K562 (cell line): Measurements from ENCODE around the gene C1orf87. TPM values are rescaled to one million over a fixed set of nuclear protein-coding genes. Genes with fewer than 3 reads are reported as not detected.

Experiments used
- ATAC-seq: fragments of 200-7000 bp; cut with Tn5 transposase; 3 replicates; pipeline ENCODE4 v1.9.1; 2020; ENCODE audit warnings: moderate library complexity
- BruUV-seq: library from RNA; stranded (reverse); fragments of 400-500 nt; replicated peaks from 2 replicates; lab custom pipeline; 2021; lab: Mats Ljungman, UMichigan
- CTCF ChIA-PET: fragments of 300-600 bp; formaldehyde crosslinking; extraction: SDS; loops from one replicate; lab custom pipeline; 2021; ENCODE audit warnings: low intra/inter-chr PET ratio; lab: Yijun Ruan, JAX
- POLR2A ChIA-PET: fragments of 300-600, 350-650 bp; sonication (Branson Sonifier 250); formaldehyde crosslinking; extraction: SDS; loops from one replicate; lab custom pipeline; 2021; ENCODE audit warnings: antibody characterized with exemption, inconsistent platforms; lab: Yijun Ruan, JAX
- DNase-seq, 4 experiments: peaks; one replicate each; pipeline versions ENCODE4 v3.0.0 to v3.0.0-alpha.2; 2011 to 2018; ENCODE audit warnings: low spot score in 3 of 4, mixed read lengths in 3 of 4; ENCODE audit errors: extremely low read depth in 1 of 4
- FAIRE-seq: peaks from 2 replicates; lab custom pipeline; 2011; peaks lifted over from hg19 to GRCh38; lab: Jason Lieb, UNC
- H2AFZ ChIP-seq: 2 replicates; pipeline ENCODE4 v1.6.0; 2011; ENCODE audit warnings: low read depth, low read length, control low read depth, inconsistent platforms
- H3K27ac ChIP-seq: fragments of 200-600 bp; 3 replicates; pipeline ENCODE4 v1.8.0; 2011; ENCODE audit warnings: low read depth, mild to moderate bottlenecking, control low read depth, inconsistent platforms, low read length, moderate library complexity, mixed read lengths; ENCODE audit errors: extremely low read depth
- H3K27me3 ChIP-seq, 2 experiments: fragments of 300-600 bp in 1 of 2; 2 replicates in 1 of 2; 3 replicates in 1 of 2; pipeline versions ENCODE4 v1.6.0 to v1.8.0; 2011; ENCODE audit warnings: inconsistent platforms in 2 of 2, low read length in 2 of 2, mild to moderate bottlenecking in 1 of 2, mixed read lengths in 1 of 2, moderate library complexity in 1 of 2; ENCODE audit not compliant: control insufficient read depth in 2 of 2, insufficient read depth in 2 of 2
- H3K36me3 ChIP-seq: fragments of 300-600 bp; 3 replicates; pipeline ENCODE4 v1.8.0; 2011; ENCODE audit warnings: mild to moderate bottlenecking, low read length, inconsistent platforms; ENCODE audit not compliant: control insufficient read depth, insufficient read depth
- H3K4me1 ChIP-seq, 2 experiments: fragments of 200-600 bp in 1 of 2; replicated peaks in 1 of 2; 2 replicates in 1 of 2; 3 replicates in 1 of 2; pipeline versions ENCODE4 v1.5.1 to v1.8.0; 2011; ENCODE audit warnings: inconsistent platforms in 2 of 2, low read length in 2 of 2, mild to moderate bottlenecking in 1 of 2, mixed read lengths in 1 of 2, moderate library complexity in 1 of 2; ENCODE audit not compliant: control insufficient read depth in 2 of 2, insufficient read depth in 2 of 2
- H3K4me2 ChIP-seq: 2 replicates; pipeline ENCODE4 v1.6.1; 2011; ENCODE audit warnings: low read length, control low read depth, inconsistent platforms, mixed read lengths; ENCODE audit not compliant: insufficient read depth
- H3K4me3 ChIP-seq: fragments of 200-600 bp; sonication (generic), shearing (Covaris generic); 2 replicates; pipeline ENCODE4 v1.5.1; 2016; ENCODE audit warnings: control low read depth, inconsistent platforms
- H3K79me2 ChIP-seq: fragments of 200-600 bp; 3 replicates; pipeline ENCODE4 v1.8.0; 2011; ENCODE audit warnings: low read length, inconsistent platforms; ENCODE audit not compliant: control insufficient read depth, insufficient read depth
- H3K9ac ChIP-seq, 2 experiments: 2 replicates each; pipeline versions ENCODE4 v1.6.0 to v1.6.1; 2011; ENCODE audit warnings: low read depth in 2 of 2, low read length in 2 of 2, control low read depth in 1 of 2, inconsistent platforms in 1 of 2, mild to moderate bottlenecking in 1 of 2, mixed read lengths in 1 of 2; ENCODE audit not compliant: insufficient read depth in 1 of 2
- H3K9me1 ChIP-seq: one replicate; pipeline ENCODE4 v1.6.0; 2011; ENCODE audit warnings: inconsistent platforms, mild to moderate bottlenecking, low read length, moderate library complexity; ENCODE audit not compliant: control insufficient read depth, insufficient read depth
- H3K9me3 ChIP-seq: replicated peaks from 2 replicates; pipeline ENCODE4 v1.5.1; 2011; ENCODE audit warnings: low read depth, low read length, inconsistent platforms; ENCODE audit not compliant: control insufficient read depth, insufficient read depth
- H4K20me1 ChIP-seq: replicated peaks from 2 replicates; pipeline ENCODE4 v1.6.1; 2011; ENCODE audit warnings: low read length, inconsistent platforms, mixed read lengths; ENCODE audit not compliant: control insufficient read depth, insufficient read depth
- CREBBP ChIP-seq: IDR thresholded peaks from one replicate; pipeline ENCODE4 v1.6.1; 2012; ENCODE audit warnings: low read depth, mild to moderate bottlenecking, control low read depth, inconsistent platforms, low read length
- NCOR1 ChIP-seq: fragments of 450-650 bp; IDR thresholded peaks from 2 replicates; pipeline ENCODE4 v1.6.1; 2016; ENCODE audit warnings: mild to moderate bottlenecking, moderate library complexity
- PPARD ChIP-seq: fragments of 250-450 bp; sonication (Bioruptor Pico); IDR thresholded peaks from 2 replicates; pipeline ENCODE4 v1.8.0; 2022; ENCODE audit warnings: inconsistent platforms, mild to moderate bottlenecking, moderate library complexity
- RB1 ChIP-seq: fragments of 450-650 bp; IDR thresholded peaks from 2 replicates; pipeline ENCODE4 v1.6.1; 2017; ENCODE audit warnings: low read depth, mild to moderate bottlenecking
- ZNF780A ChIP-seq: fragments of 250-450 bp; sonication (Bioruptor Pico); IDR thresholded peaks from 2 replicates; pipeline ENCODE4 v1.5.0; 2021; ENCODE audit warnings: mild to moderate bottlenecking
- WGBS: fragments of 100-300 bp; shearing (Covaris generic); methylation state at CpG from one replicate; pipeline ENCODE4 v1.1.6; 2016; ENCODE audit warnings: low coverage, mixed read lengths; ENCODE audit not compliant: insufficient coverage; ENCODE audit errors: missing lambda C conversion rate; 5-methylcytosine and 5-hydroxymethylcytosine counted together
- in situ Hi-C: fragments of 300-500 bp; cut with MboI; formaldehyde crosslinking; loops from 4 replicates; pipeline ENCODE4 v1.15.0; 2018; ENCODE audit warnings: inconsistent platforms, mixed read lengths
- intact Hi-C: fragments of 100-400 bp; cut with micrococcal nuclease; formaldehyde crosslinking; loops from 2 replicates; pipeline ENCODE4 v1.14.2; 2022
- polyA plus RNA-seq, 8 experiments: library from polyadenylated mRNA; depleted of rRNA in 4 of 8; stranded (reverse) in 5 of 8; unstranded in 3 of 8; fragments of >200 nt; fragmentation: Nextera tagmentation in 2 of 8; fragmentation: Illumina TruSeq in 1 of 8; extraction: Ambion mirVana in 2 of 8; extraction: Trizol in 1 of 8; gene quantifications; 2 replicates each; pipeline versions ENCODE4 v1.2.1 to v1.2.3, GENCODE V29; 2011 to 2014; ENCODE audit warnings: inconsistent platforms in 1 of 8, missing spikeins in 1 of 8
- total RNA-seq, 7 experiments: library from RNA; depleted of rRNA in 6 of 7; stranded (reverse); fragments of >200 nt in 6 of 7; fragmentation: Illumina TruSeq in 2 of 7; extraction: Trizol in 2 of 7; gene quantifications; 2 replicates each; pipeline versions ENCODE4 v1.2.1 to v1.2.3, GENCODE V29; 2011 to 2021; ENCODE audit warnings: low replicate concordance in 1 of 7
- TF ChIP-seq, protein P1 (sequence below): fragments of 450-650 bp; IDR thresholded peaks from 2 replicates; pipeline ENCODE4 v1.6.1; 2017; ENCODE audit warnings: mild to moderate bottlenecking, moderate library complexity
- TF ChIP-seq, protein P2 (sequence below): fragments of 250-450 bp; sonication (Bioruptor Pico); IDR thresholded peaks from 2 replicates; pipeline ENCODE4 v1.8.0; 2022; ENCODE audit warnings: moderate library complexity, mild to moderate bottlenecking, inconsistent platforms
- TF ChIP-seq, protein P3 (sequence below), 2 experiments: fragments of 450-650 bp; IDR thresholded peaks; 2 replicates each; pipeline ENCODE4 v1.6.1; 2016
- TF ChIP-seq, protein P4 (sequence below): fragments of 450-650 bp; formaldehyde crosslinking; IDR thresholded peaks from 2 replicates; pipeline ENCODE4 v1.4.0; 2020; ENCODE audit warnings: mild to moderate bottlenecking, moderate library complexity
- TF ChIP-seq, protein P5 (sequence below): fragments of 450-650 bp; formaldehyde crosslinking; IDR thresholded peaks from 2 replicates; pipeline ENCODE4 v1.4.0; 2020; ENCODE audit warnings: mild to moderate bottlenecking, moderate library complexity
- TF ChIP-seq, protein P6 (sequence below): fragments of 450-650 bp; IDR thresholded peaks from 2 replicates; pipeline ENCODE4 v1.7.0; 2016; ENCODE audit warnings: borderline replicate concordance

The C1orf87 gene
- total and polyA plus RNA-seq, 9 of the 15 experiments (the other 6 are each of a cell fraction or from before 2014, with no cell fraction given) = not detected

DNA sequence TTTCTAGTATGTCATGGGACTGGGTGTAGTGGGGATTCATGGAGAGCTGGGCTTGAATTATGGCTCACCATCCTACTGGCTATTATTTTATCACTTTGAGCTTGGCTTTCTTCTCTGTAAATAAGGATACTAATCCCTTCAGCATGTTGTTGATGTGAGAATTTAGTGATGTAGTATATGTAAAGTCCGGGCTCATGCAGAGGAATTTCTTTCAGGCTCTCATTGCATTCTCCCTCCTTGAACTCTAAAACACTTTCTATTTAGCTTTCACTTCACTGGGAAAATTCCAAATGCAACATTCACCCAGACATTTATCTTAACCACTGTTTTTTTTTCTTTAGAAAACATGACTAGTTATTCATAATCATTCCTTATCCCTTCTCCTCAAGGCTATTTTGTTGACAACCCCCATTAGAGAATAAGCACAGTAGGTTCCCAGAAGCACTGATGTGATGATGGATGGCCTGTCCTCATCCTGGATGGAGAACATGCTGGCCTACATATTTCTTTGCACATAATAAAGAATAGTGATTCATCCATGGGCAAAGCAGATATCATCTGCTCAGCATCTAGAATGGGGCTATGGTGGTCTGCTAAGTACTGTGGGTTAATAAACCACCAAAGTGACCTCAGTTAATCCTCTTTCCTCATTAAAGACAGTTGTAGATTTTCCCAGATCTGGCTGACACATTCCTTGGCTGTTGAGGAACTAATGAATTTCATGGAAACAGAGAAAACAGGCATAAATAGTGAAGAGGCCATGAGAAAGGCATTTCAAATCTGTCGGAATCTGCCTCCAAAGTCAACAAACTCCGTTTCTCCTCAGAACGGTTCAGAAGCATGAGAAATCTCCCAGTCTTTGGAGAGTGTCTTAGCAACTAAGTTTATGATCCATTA lies 79.0 kb downstream of the C1orf87 start:
- FAIRE-seq (no peak), DNase-seq (no peak), ATAC-seq (no peak)
- no peaks in the 10 kb centered on the region for H4K20me1 ChIP-seq
- no peak overlapping the region for H2AFZ ChIP-seq
- no peaks in the 10 kb centered on the region; a peak in 1 of 5 replicates for H3K4me1 ChIP-seq
- no peak overlapping the region for H3K9ac ChIP-seq
- BruUV-seq = no TSS peak
- 8% methylated on average over 4 of the region's 4 CpGs for WGBS
- intact Hi-C loops = no loop called here
- H3K4me2 ChIP-seq = no peak overlapping the region
- H3K27ac ChIP-seq = no peak overlapping the region
- in situ Hi-C loops = loop anchor here (25.0 kb wide), 1 partner anchor 1468 kb away; no protein-coding TSS in a partner anchor
- no peaks in the 10 kb centered on the region for H3K9me1 ChIP-seq
- ChIA-PET POLR2A (no interaction called here), CTCF (no interaction called here)
- no peak overlapping the region for H3K4me3 ChIP-seq
- H3K9me3 ChIP-seq = no peaks in the 10 kb centered on the region
- no peaks in the 10 kb centered on the region for H3K36me3 ChIP-seq
- no peaks in the 10 kb centered on the region for H3K79me2 ChIP-seq
- no peaks in the 10 kb centered on the region for H3K27me3 ChIP-seq
- no peak for TF ChIP-seq CREBBP
- TF ChIP-seq ZNF780A (CRISPR knock-in tag) = no peak
- TF ChIP-seq, protein P1, sequence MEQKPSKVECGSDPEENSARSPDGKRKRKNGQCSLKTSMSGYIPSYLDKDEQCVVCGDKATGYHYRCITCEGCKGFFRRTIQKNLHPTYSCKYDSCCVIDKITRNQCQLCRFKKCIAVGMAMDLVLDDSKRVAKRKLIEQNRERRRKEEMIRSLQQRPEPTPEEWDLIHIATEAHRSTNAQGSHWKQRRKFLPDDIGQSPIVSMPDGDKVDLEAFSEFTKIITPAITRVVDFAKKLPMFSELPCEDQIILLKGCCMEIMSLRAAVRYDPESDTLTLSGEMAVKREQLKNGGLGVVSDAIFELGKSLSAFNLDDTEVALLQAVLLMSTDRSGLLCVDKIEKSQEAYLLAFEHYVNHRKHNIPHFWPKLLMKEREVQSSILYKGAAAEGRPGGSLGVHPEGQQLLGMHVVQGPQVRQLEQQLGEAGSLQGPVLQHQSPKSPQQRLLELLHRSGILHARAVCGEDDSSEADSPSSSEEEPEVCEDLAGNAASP = no peak
- no peak for TF ChIP-seq PPARD (CRISPR knock-in tag)
- TF ChIP-seq, protein P2, sequence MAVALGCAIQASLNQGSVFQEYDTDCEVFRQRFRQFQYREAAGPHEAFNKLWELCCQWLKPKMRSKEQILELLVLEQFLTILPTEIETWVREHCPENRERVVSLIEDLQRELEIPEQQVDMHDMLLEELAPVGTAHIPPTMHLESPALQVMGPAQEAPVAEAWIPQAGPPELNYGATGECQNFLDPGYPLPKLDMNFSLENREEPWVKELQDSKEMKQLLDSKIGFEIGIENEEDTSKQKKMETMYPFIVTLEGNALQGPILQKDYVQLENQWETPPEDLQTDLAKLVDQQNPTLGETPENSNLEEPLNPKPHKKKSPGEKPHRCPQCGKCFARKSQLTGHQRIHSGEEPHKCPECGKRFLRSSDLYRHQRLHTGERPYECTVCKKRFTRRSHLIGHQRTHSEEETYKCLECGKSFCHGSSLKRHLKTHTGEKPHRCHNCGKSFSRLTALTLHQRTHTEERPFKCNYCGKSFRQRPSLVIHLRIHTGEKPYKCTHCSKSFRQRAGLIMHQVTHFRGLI (CRISPR knock-in tag) = no peak
- TF ChIP-seq NCOR1 = no peak
- TF ChIP-seq, protein P3, sequence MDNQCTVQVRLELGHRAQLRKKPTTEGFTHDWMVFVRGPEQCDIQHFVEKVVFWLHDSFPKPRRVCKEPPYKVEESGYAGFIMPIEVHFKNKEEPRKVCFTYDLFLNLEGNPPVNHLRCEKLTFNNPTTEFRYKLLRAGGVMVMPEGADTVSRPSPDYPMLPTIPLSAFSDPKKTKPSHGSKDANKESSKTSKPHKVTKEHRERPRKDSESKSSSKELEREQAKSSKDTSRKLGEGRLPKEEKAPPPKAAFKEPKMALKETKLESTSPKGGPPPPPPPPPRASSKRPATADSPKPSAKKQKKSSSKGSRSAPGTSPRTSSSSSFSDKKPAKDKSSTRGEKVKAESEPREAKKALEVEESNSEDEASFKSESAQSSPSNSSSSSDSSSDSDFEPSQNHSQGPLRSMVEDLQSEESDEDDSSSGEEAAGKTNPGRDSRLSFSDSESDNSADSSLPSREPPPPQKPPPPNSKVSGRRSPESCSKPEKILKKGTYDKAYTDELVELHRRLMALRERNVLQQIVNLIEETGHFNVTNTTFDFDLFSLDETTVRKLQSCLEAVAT (IDR thresholded peaks at IDR 0.05) = no peak
- TF ChIP-seq, protein P4, sequence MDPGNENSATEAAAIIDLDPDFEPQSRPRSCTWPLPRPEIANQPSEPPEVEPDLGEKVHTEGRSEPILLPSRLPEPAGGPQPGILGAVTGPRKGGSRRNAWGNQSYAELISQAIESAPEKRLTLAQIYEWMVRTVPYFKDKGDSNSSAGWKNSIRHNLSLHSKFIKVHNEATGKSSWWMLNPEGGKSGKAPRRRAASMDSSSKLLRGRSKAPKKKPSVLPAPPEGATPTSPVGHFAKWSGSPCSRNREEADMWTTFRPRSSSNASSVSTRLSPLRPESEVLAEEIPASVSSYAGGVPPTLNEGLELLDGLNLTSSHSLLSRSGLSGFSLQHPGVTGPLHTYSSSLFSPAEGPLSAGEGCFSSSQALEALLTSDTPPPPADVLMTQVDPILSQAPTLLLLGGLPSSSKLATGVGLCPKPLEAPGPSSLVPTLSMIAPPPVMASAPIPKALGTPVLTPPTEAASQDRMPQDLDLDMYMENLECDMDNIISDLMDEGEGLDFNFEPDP (CRISPR knock-in tag) = no peak
- no peak for TF ChIP-seq RB1
- TF ChIP-seq, protein P5, sequence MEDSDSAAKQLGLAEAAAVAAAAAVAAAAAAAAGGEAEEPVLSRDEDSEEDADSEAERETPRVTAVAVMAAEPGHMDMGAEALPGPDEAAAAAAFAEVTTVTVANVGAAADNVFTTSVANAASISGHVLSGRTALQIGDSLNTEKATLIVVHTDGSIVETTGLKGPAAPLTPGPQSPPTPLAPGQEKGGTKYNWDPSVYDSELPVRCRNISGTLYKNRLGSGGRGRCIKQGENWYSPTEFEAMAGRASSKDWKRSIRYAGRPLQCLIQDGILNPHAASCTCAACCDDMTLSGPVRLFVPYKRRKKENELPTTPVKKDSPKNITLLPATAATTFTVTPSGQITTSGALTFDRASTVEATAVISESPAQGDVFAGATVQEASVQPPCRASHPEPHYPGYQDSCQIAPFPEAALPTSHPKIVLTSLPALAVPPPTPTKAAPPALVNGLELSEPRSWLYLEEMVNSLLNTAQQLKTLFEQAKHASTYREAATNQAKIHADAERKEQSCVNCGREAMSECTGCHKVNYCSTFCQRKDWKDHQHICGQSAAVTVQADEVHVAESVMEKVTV = no peak
- TF ChIP-seq, protein P6, sequence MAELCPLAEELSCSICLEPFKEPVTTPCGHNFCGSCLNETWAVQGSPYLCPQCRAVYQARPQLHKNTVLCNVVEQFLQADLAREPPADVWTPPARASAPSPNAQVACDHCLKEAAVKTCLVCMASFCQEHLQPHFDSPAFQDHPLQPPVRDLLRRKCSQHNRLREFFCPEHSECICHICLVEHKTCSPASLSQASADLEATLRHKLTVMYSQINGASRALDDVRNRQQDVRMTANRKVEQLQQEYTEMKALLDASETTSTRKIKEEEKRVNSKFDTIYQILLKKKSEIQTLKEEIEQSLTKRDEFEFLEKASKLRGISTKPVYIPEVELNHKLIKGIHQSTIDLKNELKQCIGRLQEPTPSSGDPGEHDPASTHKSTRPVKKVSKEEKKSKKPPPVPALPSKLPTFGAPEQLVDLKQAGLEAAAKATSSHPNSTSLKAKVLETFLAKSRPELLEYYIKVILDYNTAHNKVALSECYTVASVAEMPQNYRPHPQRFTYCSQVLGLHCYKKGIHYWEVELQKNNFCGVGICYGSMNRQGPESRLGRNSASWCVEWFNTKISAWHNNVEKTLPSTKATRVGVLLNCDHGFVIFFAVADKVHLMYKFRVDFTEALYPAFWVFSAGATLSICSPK = no peak
